ENCODE measurements around the gene LBR.

The LBR gene

DNA sequence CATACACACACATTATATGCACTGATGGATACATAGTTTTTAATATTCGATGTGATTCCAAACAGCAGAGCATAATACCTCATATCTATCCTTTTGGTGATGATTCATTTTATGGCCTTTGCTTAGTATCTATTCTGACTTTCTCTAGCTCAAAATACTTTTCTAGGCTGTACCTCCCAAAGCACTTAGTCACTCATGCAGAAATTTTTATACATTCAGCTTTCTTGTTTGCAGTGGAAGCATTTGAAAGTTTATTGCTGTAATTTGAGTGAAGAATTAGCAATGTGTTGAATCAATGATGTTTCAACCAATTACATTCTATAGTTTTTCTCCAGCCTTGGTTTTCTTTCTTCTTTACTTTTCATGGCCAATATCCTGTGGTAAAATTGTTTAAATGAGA is 66.7 kb downstream of the LBR start:
- Histone ChIP-seq H2AFZ (ENCODE audit: low read length) (no peak overlapping the region), H3K4me1 (ENCODE audit: control insufficient read depth in 2 of 2, insufficient read depth in 1 of 2, low read depth in 1 of 2, low read length in 2 of 2) (no peaks in the 10 kb centered on the region), H3K79me1 (ENCODE audit: low read depth, low read length) (no peaks in the 10 kb centered on the region), H2BK15ac (ENCODE audit: low read length) (no peak overlapping the region), H3K9me3 (replicated peaks in 1 of 2; ENCODE audit: control insufficient read depth in 2 of 2, insufficient read depth in 1 of 2, low read depth in 1 of 2, low read length in 2 of 2) (no peaks in the 10 kb centered on the region), H3K36me3 (replicated peaks in 1 of 2; ENCODE audit: control insufficient read depth in 2 of 2, insufficient read depth in 2 of 2, low read length in 2 of 2) (no peaks in the 10 kb centered on the region), H3K27me3 (ENCODE audit: control insufficient read depth in 3 of 3, insufficient read depth in 3 of 3, low read depth in 1 of 3, low read length in 3 of 3) (no peaks in the 10 kb centered on the region), H2BK120ac (ENCODE audit: low read depth, low read length) (no peak overlapping the region), H2BK5ac (ENCODE audit: low read length) (no peak overlapping the region), H3K4ac (ENCODE audit: low read length) (no peak overlapping the region), H3K14ac (ENCODE audit: low read length) (no peak overlapping the region), H3K27ac (replicated peaks; ENCODE audit: low read length) (no peak overlapping the region), H4K91ac (ENCODE audit: low read depth, low read length, poor library complexity) (no peak overlapping the region), H3K18ac (ENCODE audit: low read length) (no peak overlapping the region), H2BK12ac (ENCODE audit: low read length) (no peak overlapping the region), H4K8ac (ENCODE audit: low read depth, low read length) (no peak overlapping the region), H2AK5ac (ENCODE audit: low read depth, low read length) (no peak overlapping the region), H3K9ac (ENCODE audit: low read depth, low read length, poor library complexity) (no peak overlapping the region), H3K4me3 (ENCODE audit: low read length in 2 of 2) (no peak overlapping the region), H3K23ac (ENCODE audit: low read depth, low read length, poor library complexity) (no peak overlapping the region), H3K4me2 (ENCODE audit: insufficient read depth, low read length, poor library complexity, severe bottlenecking) (no peak overlapping the region)
- no peak for DNase-seq (ENCODE audit: low spot score)
- WGBS, 2 donors (ENCODE audit: extremely low coverage in 2 of 2, insufficient read length in 2 of 2, insufficient replicate concordance in 1 of 2), result no CpG with 5 or more reads among the region's 1 CpG

DNA sequence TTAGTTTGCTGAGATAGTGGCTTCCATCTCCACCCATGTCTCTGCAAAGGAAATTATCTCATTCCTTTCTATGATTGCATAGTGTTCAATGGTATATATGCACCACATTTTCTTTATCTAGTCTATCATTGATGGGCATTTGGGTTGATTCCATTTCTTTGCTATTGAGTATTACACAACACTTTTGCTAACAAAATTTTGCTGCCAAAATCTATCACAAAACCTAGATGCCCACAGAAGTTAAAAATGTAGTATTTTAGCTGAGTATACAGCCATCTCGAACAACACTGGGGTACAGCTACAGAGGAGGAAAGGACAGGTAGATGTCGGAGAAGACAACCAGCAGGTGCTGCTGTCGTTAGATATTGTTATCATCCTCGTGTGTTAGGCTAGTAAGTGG is 67.7 kb downstream of the LBR start:
- no peak for DNase-seq (ENCODE audit: low spot score)
- Histone ChIP-seq H4K8ac (ENCODE audit: low read depth, low read length) (no peak overlapping the region), H3K79me1 (ENCODE audit: low read depth, low read length) (no peaks in the 10 kb centered on the region), H2BK120ac (ENCODE audit: low read depth, low read length) (no peak overlapping the region), H2BK5ac (ENCODE audit: low read length) (no peak overlapping the region), H2BK15ac (ENCODE audit: low read length) (no peak overlapping the region), H3K18ac (ENCODE audit: low read length) (no peak overlapping the region), H3K23ac (ENCODE audit: low read depth, low read length, poor library complexity) (no peak overlapping the region), H3K4me1 (ENCODE audit: control insufficient read depth in 2 of 2, insufficient read depth in 1 of 2, low read depth in 1 of 2, low read length in 2 of 2) (no peaks in the 10 kb centered on the region), H3K9ac (ENCODE audit: low read depth, low read length, poor library complexity) (no peak overlapping the region), H3K4me3 (ENCODE audit: low read length in 2 of 2) (no peak overlapping the region), H3K14ac (ENCODE audit: low read length) (no peak overlapping the region), H3K4me2 (ENCODE audit: insufficient read depth, low read length, poor library complexity, severe bottlenecking) (no peak overlapping the region), H3K36me3 (replicated peaks in 1 of 2; ENCODE audit: control insufficient read depth in 2 of 2, insufficient read depth in 2 of 2, low read length in 2 of 2) (no peaks in the 10 kb centered on the region), H4K91ac (ENCODE audit: low read depth, low read length, poor library complexity) (no peak overlapping the region), H3K27ac (replicated peaks; ENCODE audit: low read length) (no peak overlapping the region), H3K9me3 (replicated peaks in 1 of 2; ENCODE audit: control insufficient read depth in 2 of 2, insufficient read depth in 1 of 2, low read depth in 1 of 2, low read length in 2 of 2) (no peaks in the 10 kb centered on the region), H3K4ac (ENCODE audit: low read length) (no peak overlapping the region), H2AK5ac (ENCODE audit: low read depth, low read length) (no peak overlapping the region), H3K27me3 (ENCODE audit: control insufficient read depth in 3 of 3, insufficient read depth in 3 of 3, low read depth in 1 of 3, low read length in 3 of 3) (no peaks in the 10 kb centered on the region), H2BK12ac (ENCODE audit: low read length) (no peak overlapping the region), H2AFZ (ENCODE audit: low read length) (no peak overlapping the region)
- no CpG with 5 or more reads among the region's 4 CpGs for WGBS, 2 donors (ENCODE audit: extremely low coverage in 2 of 2, insufficient read length in 2 of 2, insufficient replicate concordance in 1 of 2)

DNA sequence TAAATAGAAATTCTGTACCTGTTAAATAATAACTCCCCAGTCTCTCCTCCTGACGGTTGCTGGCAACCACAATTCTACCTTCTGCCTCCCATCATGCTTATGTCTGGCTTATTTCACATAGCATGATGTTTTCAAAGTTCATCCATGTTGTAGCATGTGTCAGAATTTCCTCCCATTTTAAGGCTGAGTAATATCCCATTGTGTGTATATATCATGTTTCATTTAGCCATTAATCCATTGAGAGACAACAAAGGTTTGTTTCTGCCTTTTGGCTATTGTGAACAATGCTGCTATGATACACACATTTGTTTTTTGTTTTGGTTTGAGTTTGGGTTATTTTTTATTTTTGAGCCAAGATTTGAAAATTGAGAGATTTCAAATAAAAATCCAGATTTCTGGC is 72.0 kb downstream of the LBR start:
- H3K4me2 ChIP-seq (ENCODE audit: insufficient read depth, low read length, poor library complexity, severe bottlenecking), result no peak overlapping the region
- no peak overlapping the region for H4K8ac ChIP-seq (ENCODE audit: low read depth, low read length)
- no peaks in the 10 kb centered on the region for H3K27me3 ChIP-seq (ENCODE audit: control insufficient read depth in 3 of 3, insufficient read depth in 3 of 3, low read depth in 1 of 3, low read length in 3 of 3)
- no peak overlapping the region for H3K4ac ChIP-seq (ENCODE audit: low read length)
- no peak overlapping the region for H4K91ac ChIP-seq (ENCODE audit: low read depth, low read length, poor library complexity)
- H3K27ac ChIP-seq (replicated peaks; ENCODE audit: low read length), result no peak overlapping the region
- no peak overlapping the region for H2BK12ac ChIP-seq (ENCODE audit: low read length)
- no peak overlapping the region for H2BK120ac ChIP-seq (ENCODE audit: low read depth, low read length)
- no peak overlapping the region for H3K23ac ChIP-seq (ENCODE audit: low read depth, low read length, poor library complexity)
- DNase-seq (ENCODE audit: low spot score), result no peak
- H3K9ac ChIP-seq (ENCODE audit: low read depth, low read length, poor library complexity), result no peak overlapping the region
- no peak overlapping the region for H3K18ac ChIP-seq (ENCODE audit: low read length)
- no peaks in the 10 kb centered on the region for H3K36me3 ChIP-seq (replicated peaks in 1 of 2; ENCODE audit: control insufficient read depth in 2 of 2, insufficient read depth in 2 of 2, low read length in 2 of 2)
- H2BK5ac ChIP-seq (ENCODE audit: low read length), result no peak overlapping the region
- no peak overlapping the region for H3K14ac ChIP-seq (ENCODE audit: low read length)
- no peaks in the 10 kb centered on the region for H3K4me1 ChIP-seq (ENCODE audit: control insufficient read depth in 2 of 2, insufficient read depth in 1 of 2, low read depth in 1 of 2, low read length in 2 of 2)
- no peaks in the 10 kb centered on the region for H3K9me3 ChIP-seq (replicated peaks in 1 of 2; ENCODE audit: control insufficient read depth in 2 of 2, insufficient read depth in 1 of 2, low read depth in 1 of 2, low read length in 2 of 2)
- no peak overlapping the region for H2BK15ac ChIP-seq (ENCODE audit: low read length)
- H2AK5ac ChIP-seq (ENCODE audit: low read depth, low read length), result no peak overlapping the region
- no peaks in the 10 kb centered on the region for H3K79me1 ChIP-seq (ENCODE audit: low read depth, low read length)
- no peak overlapping the region for H2AFZ ChIP-seq (ENCODE audit: low read length)
- H3K4me3 ChIP-seq (ENCODE audit: low read length in 2 of 2), result no peak overlapping the region
- no CpG with 5 or more reads among the region's 1 CpG for WGBS, 2 donors (ENCODE audit: extremely low coverage in 2 of 2, insufficient read length in 2 of 2, insufficient replicate concordance in 1 of 2)

DNA sequence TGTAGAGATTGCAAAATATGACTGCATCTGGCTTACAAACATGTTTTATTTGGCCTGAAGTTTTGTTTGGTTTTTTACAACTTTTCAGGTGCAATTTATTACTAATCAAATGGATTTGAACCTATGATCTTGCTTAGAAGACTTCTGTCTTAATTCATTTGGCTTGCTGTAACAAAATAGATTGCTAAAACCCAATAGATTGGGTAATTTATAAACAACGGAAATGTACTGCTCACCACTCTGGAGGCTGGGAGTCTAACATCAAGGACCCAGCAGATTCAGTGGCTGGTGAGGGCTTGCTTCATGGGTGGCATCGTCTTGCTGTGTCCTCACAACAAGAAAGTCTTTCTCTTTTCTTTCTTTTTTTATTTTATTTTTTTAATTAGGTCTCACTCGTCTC is 72.9 kb downstream of the LBR start:
- Histone ChIP-seq H3K4me1 (ENCODE audit: control insufficient read depth in 2 of 2, insufficient read depth in 1 of 2, low read depth in 1 of 2, low read length in 2 of 2) (no peaks in the 10 kb centered on the region), H2AK5ac (ENCODE audit: low read depth, low read length) (no peak overlapping the region), H3K36me3 (replicated peaks in 1 of 2; ENCODE audit: control insufficient read depth in 2 of 2, insufficient read depth in 2 of 2, low read length in 2 of 2) (no peaks in the 10 kb centered on the region), H3K79me1 (ENCODE audit: low read depth, low read length) (no peaks in the 10 kb centered on the region), H3K23ac (ENCODE audit: low read depth, low read length, poor library complexity) (no peak overlapping the region), H3K4me3 (ENCODE audit: low read length in 2 of 2) (no peak overlapping the region), H3K27me3 (ENCODE audit: control insufficient read depth in 3 of 3, insufficient read depth in 3 of 3, low read depth in 1 of 3, low read length in 3 of 3) (no peaks in the 10 kb centered on the region), H3K4ac (ENCODE audit: low read length) (no peak overlapping the region), H4K8ac (ENCODE audit: low read depth, low read length) (no peak overlapping the region), H3K4me2 (ENCODE audit: insufficient read depth, low read length, poor library complexity, severe bottlenecking) (no peak overlapping the region), H2BK12ac (ENCODE audit: low read length) (no peak overlapping the region), H3K14ac (ENCODE audit: low read length) (no peak overlapping the region), H2BK120ac (ENCODE audit: low read depth, low read length) (no peak overlapping the region), H2BK5ac (ENCODE audit: low read length) (no peak overlapping the region), H3K9me3 (replicated peaks in 1 of 2; ENCODE audit: control insufficient read depth in 2 of 2, insufficient read depth in 1 of 2, low read depth in 1 of 2, low read length in 2 of 2) (no peaks in the 10 kb centered on the region), H3K27ac (replicated peaks; ENCODE audit: low read length) (no peak overlapping the region), H2AFZ (ENCODE audit: low read length) (no peak overlapping the region), H4K91ac (ENCODE audit: low read depth, low read length, poor library complexity) (no peak overlapping the region), H3K18ac (ENCODE audit: low read length) (no peak overlapping the region), H3K9ac (ENCODE audit: low read depth, low read length, poor library complexity) (no peak overlapping the region), H2BK15ac (ENCODE audit: low read length) (no peak overlapping the region)
- DNase-seq (ENCODE audit: low spot score), result no peak
- no CpG with 5 or more reads among the region's 3 CpGs for WGBS, 2 donors (ENCODE audit: extremely low coverage in 2 of 2, insufficient read length in 2 of 2, insufficient replicate concordance in 1 of 2)
